HuH-7.5 (cell line): ENCODE results near the gene TRIM65.
"Not testable (repeated sequence)": the region's sequence is repeated elsewhere in the genome, so short reads cannot be mapped to it uniquely, and the experiment has no call there.

ENCODE experiments used
- DNase-seq: peaks from one replicate; pipeline ENCODE4 v3.0.0; 2011; ENCODE audit warnings: low spot score

The TRIM65 gene

DNA sequence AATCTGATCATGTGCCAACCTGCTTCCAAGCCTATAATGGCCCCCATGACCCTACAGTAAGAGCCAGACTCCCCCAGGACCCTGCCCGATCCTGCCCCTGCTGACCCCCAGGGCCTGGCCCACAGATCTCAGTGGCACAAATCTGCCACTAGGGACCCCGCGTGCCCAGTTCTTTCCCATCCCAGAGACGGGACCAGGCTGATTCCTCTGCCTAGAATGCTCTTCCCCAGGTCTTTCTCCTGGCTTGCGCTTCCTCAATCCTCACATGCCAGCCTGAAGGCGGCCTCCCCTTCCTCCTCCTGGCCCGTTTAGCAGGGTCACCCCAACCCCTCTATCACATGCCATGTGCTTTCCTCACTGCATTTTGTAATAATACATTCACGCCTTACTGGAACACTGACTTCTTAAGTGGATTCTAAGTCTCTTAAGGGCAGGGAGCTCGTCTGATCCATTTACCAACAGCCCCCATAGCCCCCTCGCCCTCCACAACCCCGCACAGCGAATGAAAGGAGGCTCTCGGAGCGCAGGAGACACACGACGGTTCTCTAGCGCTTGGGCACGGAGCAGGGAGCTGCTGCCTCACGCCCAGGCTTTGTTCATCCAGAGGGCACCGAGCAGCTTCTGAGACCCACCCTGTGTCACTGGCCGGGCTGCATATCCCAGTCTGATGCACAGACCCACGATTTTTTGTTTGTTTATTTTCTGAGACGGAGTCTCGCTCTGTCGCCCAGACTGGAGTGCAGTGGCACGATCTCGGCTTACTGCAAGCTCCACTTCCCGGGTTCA is 1.2 kb downstream of the TRIM65 start:
- DNase-seq = no peak

DNA sequence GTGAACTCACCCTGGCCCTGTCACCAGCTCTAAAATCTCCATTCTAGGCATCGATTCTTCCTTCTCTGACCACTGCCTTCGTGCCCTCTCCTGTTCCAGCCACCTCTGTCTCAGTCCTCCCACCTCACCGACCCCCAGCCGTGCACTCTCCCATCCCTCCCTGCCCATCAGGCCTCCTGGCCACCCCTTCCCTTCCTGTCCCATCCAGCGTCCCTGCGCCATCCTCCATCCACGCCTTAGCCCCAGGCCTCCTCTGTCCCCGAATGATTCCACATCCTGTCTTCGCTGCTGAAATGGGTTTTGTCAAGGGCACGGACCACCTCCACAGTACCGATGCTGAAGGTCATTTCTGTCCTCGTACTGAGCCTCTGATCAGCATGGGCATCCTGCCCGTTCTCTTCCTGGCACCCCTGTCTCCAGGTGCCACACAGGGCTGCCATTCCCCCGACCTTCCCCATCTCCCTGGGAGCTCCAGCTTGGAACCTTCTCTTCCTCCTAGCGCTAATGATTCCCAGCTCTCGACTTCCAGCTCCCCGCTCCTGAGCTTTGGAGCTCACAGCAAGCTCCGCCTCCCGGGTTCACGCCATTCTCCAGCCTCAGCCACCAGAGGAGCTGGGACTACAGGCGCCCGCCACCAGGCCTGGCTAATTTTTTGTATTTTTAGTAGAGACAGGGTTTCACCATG is 2.6 kb downstream of the TRIM65 start:
- DNase-seq = no peak

DNA sequence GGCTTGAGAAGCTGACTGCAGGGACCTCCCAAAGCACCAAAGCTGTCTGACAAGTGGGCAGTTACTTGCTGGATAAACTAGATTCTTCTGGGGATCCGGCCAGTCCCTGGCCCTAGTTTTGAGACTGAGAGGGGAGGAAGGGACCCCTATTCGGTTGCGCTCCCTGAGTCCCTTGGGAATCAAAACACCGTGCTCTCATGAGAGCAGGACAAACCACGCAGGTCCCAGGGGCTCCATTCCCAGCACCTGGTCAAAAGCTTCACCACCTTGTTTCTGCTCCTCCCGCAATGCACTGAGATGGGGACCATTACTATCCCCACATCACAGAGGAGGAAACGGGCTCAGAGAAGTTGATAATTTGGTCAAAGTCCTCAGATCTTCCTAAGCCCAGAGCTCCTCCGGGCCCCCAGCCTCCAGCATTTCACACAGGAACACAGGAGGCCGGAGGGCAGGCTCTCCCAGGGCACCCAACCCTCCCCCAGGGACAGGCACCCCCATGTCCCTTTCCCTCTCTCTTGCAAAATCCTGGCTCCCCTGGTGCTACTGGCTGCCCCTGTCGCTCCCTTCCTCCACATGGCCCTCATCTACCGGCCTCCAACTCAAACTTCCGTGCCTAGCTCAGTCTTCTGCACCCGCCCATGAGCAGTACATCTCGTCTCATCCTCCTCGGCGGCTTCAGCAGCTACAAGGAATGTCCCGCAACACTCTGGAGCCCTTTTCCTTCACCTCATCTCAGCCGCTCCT is 3.3 kb downstream of the TRIM65 start:
- DNase-seq = no peak

DNA sequence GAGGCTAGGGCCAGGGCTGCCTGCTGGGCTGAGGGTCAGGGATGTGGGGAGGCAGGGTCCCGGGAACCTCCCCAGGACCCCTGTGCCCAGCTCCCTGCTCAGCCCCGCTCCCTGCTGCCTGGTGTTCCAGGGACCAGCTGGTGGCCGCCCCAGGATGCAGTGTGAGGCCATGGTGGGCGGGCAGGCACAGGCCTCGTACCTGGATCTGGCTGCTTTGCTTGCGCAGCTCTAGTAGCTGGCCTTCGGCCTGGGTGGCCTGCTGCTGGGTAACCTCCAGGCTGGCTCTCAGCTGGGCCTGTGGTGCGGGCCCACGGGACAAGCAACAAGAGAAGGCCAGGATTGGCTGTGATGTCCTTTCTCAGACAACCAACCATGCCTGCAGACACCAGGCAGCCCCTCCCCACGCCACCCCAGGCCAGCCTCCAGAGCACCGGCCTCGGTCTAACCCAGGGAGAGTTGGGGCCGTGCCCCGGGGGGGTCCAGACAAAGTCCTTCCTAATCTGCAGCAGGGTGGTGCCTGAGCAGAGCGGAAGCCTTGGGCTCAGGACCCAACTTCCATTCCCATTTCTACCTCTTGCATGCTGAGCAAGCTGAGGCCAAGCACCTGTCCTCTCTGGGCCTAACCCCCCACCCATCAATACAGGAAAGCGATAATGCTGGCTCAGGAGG is 4.1 kb downstream of the TRIM65 start:
- no peak for DNase-seq

DNA sequence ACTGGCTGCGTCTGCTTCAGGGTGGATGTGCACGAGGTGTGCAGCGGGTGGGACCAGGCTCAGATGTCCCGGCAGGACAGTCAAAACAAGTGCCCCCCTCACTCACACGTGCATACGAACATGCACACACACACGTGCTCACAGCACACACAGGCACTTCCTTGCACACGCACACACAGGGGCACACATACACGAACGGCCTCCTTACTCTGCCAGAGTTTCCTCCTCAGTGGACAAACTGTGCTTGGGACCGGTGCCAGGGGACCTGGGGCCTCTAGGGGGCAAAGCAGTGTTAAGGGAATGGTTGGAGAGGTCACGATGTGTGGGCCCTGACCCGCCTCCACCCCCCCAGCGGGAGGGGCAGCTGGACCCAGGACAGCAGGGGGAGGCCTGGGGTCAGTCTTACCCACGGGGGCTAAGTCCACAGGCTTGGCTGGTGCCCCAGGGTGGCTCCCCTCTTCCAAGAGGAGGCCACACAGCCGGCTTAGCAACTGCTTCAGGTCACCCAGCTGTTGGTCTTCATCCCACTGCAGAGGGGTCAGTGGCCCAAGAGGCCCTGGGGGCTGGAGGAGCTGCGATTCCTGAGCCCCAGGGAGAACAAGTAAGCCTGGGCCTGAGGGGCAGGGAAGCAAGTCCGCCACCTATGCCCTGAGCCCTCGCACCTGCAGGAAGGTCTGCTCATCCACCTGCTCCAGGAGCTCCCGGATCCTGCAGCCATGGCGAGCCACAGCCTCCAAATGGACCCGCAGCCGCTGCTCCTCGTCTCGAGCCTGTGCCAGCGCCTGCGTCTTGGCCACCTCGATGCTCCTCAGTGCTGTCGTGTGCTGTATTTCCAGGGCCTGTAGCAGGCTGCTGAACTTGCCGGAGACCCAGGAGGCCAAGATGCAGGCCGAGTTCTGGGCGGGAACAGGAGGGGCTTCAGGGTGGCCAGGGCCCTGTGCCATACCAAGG is 4.9 kb downstream of the TRIM65 start:
- DNase-seq = no peak

DNA sequence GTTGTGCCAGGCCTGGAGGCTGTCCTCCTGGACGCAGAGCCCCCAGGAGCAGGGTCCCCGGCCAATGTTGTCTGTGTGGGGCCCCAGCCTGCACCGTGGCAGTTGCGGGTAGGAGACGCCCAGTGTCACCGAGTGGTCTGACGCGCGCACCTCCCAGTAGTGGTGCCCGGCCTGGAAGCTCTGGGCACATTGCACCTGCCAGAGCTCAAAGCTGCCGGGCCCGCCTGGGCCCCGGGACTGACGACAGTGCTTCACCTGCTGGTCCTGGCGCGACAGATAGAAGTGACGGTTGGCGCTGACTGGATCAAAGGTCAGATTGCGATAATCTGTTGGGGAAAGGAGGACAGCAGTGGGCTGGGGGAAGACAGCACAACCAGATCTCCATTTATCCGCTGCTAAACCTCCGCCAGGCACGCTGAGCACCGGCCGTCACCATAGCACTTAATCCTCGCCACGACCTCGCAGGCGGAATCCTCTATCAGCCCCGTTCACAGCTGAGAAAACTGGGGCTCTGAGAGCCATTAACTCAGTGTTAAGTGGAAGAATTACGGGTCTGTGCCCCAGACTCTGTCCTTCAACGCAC is 5.6 kb downstream of the TRIM65 start:
- DNase-seq = no peak

DNA sequence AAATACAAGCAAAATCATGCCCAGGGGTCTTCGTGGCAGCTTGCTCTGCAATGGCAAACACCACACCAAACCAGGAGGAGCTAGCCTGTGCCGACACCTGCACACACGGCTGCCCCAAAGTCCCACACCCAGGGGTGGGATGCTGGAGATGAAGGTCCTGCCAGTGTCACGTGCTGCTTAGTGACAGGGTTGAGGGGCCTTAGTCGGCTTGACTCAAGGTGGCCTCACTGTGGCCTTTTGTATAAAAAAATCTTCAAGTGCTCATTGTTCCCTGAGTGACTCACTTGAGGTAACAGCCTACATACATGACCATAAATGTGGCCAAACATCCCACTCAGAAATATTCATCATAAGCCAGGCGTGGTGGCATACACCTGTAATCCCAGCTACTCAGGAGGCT is 7.3 kb downstream of the TRIM65 start:
- no peak for DNase-seq

DNA sequence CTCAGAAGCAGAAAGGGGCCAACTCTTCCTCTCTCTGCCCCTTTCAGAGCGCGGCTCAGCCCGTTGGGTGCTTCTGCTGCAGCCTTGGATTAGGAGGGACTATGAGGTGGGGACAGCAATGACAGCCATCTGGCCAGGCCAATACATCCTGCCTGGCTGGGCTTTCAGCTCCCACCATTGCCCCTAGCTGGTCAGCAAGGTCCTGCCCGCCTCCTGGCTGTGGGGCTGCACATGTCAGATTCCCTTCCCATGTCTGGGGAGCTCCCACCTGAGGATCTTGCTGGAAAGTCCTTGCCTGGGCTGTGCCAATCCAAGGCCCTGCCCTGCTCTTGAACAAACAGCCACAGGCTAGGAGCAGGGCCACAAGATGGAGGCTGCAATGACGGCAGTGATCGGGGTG is 8.3 kb downstream of the TRIM65 start:
- no peak for DNase-seq

DNA sequence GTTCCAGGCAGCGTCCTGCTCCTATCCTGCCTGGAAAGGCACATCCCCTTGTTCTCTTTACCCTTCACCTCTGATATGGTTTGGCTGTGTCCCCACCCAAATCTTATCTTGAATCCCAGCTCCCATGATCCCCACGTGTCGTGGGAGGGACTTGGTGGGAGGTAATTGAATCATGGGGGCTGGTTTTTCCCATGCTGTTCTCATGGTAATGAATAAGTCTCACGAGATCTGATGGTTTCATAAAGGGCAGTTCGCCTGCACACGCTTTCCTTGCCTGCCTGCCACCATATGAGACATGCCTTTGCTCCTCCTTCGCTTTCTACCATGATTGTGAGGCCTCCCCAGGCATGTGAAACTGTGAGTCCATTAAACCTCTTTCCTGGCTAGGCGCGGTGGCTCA is 10.9 kb downstream of the TRIM65 start:
- DNase-seq = not testable (repeated sequence)

DNA sequence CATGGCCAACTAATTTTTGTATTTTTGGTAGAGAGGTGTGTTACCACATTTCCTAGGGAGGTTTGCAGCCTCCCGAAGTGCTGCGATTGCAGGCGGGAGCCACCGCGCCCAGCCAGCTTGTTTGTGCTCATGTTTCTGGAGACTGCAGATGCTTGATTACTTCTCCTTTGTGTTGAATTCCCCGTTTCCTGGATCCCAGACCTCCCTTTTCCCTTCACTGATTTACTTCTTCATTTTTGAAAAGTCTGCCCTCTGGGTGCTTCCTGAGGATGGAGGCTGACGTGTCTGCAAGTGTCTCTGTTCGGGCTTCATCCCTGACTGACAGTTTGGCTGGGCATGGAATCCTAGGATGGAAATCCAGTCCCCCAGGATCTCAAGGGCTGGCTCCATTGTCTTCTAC is 11.3 kb downstream of the TRIM65 start:
- DNase-seq = no peak

DNA sequence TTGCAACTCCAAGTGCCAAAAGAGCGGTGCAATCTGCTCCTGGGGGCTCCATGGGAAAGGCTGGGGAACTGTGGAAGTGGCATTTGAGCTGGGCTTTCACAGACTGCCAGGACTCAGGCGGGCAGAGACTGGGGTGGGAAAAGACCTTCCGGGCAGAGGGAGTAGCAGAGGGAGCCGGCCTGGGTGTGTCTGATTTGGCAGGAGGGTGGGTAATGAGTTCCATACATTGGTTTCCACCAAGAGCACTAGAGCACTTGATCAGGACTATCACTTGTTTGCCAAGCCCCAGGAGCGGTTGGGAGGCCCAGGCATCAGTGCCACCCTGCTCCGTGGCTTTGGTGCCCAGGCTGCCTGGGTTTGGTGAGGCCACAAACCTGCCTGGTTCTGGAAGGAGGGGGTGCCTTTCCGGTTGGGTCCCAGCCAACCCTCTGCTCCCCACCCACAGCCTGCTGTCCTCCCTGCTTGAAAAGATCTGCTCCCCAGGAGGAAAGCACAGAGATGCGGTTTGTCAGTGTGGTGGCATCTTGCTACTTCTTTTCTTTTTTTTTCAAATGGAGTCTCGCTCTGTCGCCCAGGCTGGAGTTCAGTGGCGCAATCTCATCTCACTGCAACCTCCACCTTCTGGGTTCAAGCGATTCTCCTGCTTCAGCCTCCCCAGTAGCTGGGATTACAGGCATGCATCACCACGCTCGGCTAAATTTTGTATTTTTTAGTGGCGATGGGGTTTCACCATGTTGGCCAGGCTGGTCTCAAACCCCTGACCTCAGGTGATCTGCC is 14.9 kb downstream of the TRIM65 start:
- DNase-seq = no peak

DNA sequence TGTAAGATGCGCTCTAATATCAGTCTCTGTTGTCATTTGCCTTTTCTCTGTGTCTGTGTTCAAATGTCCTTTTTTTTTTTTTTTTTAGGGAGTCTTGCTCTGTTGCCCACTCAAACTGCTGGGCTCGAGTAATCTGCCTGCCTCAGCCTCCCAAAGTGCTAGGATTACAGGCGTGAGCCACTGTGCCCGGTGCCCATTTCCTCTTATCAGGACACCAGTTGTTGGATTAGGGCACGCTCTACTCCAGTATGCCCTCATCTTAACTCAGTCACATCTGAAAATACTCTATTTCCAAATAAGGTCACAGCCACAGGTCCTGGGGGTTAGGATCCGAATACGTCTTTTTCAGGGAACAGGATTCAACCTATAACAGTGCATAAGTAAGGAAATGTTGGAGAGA is 16.5 kb downstream of the TRIM65 start:
- no peak for DNase-seq

DNA sequence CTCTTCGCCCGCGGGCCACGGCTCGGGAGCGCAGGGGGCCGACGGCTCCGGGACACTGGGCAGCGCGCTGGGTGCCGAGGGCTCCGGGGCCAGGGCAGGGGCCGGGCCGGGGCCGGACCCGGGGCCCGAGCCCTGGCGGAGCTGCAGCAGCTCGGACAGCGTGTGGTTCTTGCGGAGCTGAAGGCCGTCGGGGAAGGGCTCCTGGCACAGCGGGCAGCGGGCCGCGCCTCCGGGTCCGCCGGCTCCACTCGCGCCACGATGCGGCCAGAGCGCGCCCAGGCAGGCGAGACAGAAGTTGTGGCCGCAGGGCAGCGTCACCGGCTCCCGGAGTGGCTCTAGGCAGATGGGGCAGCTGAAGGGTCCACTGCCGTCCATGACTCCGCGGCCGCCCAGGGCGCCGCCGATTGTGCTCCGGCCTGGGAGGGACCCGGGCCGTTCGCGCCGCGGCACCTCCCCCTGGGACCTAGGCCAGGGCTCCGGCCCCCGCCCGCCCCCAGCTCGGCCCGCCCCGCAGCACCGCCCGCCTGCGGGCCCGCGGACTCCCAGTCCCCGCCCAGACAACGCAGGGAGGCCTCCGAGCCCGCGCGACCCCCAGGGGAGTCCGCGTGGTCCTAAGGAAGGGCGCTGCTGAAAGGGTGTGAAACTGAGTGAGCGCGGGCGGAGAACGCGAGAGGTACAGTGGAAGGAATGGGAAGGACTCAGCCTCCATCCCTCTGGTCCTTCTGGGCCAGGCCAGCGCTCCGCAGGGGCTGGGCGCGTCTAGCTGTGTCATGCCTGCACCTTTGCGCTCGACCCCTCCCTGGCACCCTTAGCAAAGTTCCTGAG is 18.4 kb downstream of the TRIM65 start, which contains the start of gene TRIM47:
TRIM47 (minus strand) TSS at position 408 of the 825 bp plus-strand sequence; CDS start at position 375, 33 bp downstream.
- DNase-seq = peak; percentile 65

DNA sequence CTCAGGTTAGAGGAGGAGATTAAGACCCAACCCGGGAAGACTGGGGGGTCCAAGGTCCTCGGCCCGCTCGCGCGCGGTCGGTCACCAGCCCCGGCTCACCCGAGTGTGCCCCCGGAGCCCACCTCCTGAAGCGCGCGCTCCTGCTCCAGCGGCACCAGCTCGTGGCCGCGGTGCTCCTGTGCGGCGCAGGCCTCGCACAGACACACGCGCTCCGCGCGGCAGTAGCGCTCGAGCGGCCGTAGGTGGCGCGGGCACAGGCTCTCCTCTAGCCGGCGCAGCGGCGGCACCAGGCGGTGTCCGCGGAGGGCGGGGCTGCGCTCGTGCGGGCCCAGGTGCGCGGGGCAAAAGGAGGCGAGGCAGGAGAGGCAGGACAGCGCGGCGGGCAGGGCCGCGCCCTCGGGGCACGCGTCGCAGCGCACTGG is 19.0 kb downstream of the TRIM65 start:
- peak; percentile 76 for DNase-seq

DNA sequence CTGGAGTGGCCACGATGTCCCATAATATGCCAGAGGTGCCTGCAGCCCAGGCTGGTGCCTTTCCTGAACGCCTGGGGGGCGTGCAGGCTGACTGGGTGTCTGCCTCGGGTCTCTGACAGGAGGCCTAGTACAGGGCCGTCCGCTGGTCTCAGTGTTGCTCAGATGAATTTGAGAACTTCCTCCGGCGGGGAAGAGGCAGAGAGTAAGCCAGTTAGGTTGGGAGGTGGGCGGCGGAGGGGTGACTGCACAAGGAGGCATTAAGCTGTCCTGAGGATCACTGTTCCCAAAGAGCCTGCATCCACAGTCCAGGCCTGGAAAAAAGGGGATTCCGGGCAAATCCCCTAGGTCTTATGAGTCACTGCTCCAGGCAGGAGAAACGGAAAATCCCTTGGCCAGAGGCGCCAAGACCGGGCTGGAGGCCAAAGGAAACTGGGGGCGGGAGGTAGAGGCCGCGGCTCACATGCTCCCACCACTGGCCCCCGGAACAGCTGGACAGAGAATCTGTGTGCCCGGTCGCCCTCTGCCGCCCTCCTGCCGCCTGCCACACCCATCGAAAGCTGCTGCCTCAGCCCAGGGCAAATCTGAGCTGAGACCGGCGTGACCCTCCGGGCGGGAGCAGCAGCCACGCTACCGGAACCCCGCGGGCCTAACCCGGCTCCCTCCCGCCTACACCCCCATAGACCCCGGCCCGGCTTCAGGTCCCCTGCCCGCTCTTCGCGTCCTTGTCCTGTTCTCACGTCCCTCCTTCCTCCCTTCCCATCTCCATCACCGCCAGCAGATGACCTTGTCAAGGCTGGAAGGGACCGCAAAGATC is 19.6 kb downstream of the TRIM65 start:
- DNase-seq = no peak

DNA sequence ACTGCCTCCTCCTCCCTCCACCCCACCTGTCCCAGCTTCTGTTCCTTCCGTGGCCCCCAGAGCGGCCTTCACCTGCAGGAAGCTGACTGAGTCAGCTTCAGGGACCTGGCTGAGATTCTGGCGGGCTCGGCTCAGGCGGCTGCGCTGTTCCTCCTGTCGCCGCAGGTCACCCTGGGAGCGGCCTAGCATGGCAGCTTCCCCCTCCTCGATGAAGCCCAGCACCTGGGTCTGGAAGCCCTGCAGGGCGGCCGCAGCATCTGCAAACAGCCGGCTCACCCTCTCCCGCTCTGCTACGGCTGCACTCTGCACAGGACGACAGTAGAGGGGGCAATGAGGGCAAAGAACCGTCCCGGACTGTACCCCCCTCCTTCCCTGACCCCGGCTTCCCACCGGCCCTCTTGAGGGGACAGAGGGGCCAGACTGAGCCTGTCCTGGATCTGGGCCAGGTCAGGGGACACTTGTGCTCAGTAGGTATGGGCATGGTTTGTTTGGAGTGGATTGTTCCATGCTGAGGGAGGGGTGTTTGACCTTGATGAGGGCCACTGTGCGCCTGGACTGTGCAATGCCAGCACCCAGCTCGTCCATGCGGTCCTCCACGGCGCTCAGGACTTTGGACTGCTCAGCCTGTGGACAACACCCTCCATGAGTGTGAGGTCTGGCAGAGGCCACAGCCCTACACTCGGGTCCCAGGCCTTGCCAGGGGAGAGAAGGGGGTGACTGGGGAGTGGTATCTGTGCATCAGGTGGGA is 20.4 kb downstream of the TRIM65 start:
- peak; percentile 66 for DNase-seq

DNA sequence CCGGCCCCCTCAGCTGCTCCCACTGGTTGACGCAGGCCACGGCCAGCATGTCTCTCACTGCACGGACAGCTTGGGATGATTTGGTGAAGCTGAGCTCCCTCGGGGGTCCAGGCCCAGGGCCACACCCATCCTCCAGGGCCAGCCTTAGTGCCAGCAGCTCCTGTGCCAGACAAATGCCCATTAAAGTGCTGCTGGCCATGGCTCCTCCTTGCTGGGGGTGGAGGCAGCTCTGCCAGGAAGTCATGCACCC is 20.9 kb downstream of the TRIM65 start:
- DNase-seq = no peak
